Subcutaneous abdominal adipose tissue (tissue), 5 donors: ENCODE data around the gene FLACC1.
"Not testable (repeated sequence)": the region's sequence is repeated elsewhere in the genome, so short reads cannot be mapped to it uniquely, and the experiment has no call there.

Experiments used
- H3K27ac ChIP-seq: one replicate; pipeline ENCODE4 v1.7.0; 2013; ENCODE audit warnings: low read depth, mild to moderate bottlenecking, inconsistent platforms, low read length, moderate library complexity
- H3K27me3 ChIP-seq, 5 donors: one replicate each; pipeline ENCODE4 v1.7.0; 2013; ENCODE audit warnings: low read length in 5 of 5, inconsistent platforms in 1 of 5; ENCODE audit not compliant: control insufficient read depth in 5 of 5, insufficient read depth in 4 of 5
- H3K36me3 ChIP-seq, 5 donors: one replicate each; pipeline ENCODE4 v1.7.0; 2013; ENCODE audit warnings: low read length in 5 of 5; ENCODE audit not compliant: control insufficient read depth in 5 of 5, insufficient read depth in 5 of 5
- H3K4me1 ChIP-seq, 5 donors: one replicate each; pipeline ENCODE4 v1.7.0; 2013; ENCODE audit warnings: low read length in 5 of 5, mild to moderate bottlenecking in 3 of 5, moderate library complexity in 1 of 5; ENCODE audit not compliant: control insufficient read depth in 5 of 5, insufficient read depth in 5 of 5
- H3K4me3 ChIP-seq, 5 donors: one replicate each; pipeline ENCODE4 v1.7.0; 2013; ENCODE audit warnings: low read length in 5 of 5, low read depth in 1 of 5
- H3K9ac ChIP-seq, 5 donors: one replicate each; pipeline ENCODE4 v1.7.0; 2013; ENCODE audit warnings: low read length in 5 of 5, mild to moderate bottlenecking in 4 of 5, moderate library complexity in 3 of 5
- H3K9me3 ChIP-seq, 5 donors: one replicate each; pipeline ENCODE4 v1.7.0; 2013; ENCODE audit warnings: low read length in 5 of 5; ENCODE audit not compliant: control insufficient read depth in 5 of 5
- donor health status: healthy.
- donor health status: healthy.
- donor health status: healthy.
- donor health status: healthy.
- donor health status: healthy.

FLACC1 gene

GRCh38 chr2:201377218-201377617 is 20.1 kb upstream of the FLACC1 start:
- no peak overlapping the region for H3K9ac ChIP-seq
- no peaks in the 10 kb centered on the region for H3K9me3 ChIP-seq
- H3K4me1 ChIP-seq = no peaks in the 10 kb centered on the region
- H3K27me3 ChIP-seq = no peaks in the 10 kb centered on the region
- no peak overlapping the region for H3K4me3 ChIP-seq
- H3K27ac ChIP-seq = no peak overlapping the region
- H3K36me3 ChIP-seq = peaks cover 15 to 31% (median 19%) of the 10 kb centered on the region in 5 donors

DNA sequence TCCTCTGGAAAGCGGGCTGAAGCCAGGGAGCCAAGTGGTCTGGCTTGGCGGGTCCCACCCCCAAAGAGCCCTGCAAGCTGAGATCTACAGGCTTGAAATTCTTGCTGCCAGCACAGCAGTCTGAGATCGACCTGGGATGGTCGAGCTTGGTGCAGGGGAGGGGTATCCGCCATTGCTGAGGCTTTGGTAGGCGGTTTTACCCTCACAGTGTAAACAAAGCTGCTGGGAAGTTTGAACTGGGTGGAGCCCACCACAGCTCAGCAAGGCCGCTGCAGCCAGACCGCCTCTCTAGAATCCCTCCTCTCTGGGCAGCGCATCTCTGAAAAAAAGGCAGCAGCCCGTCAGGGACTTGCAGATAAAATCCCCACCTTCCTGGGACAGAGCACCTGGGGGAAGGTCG is 12.6 kb upstream of the FLACC1 start:
- no peak overlapping the region for H3K9ac ChIP-seq
- H3K36me3 ChIP-seq = peaks cover 0 to 11% (median 2%) of the 10 kb centered on the region in 5 donors
- H3K4me1 ChIP-seq = no peaks in the 10 kb centered on the region
- no peaks in the 10 kb centered on the region for H3K27me3 ChIP-seq
- H3K4me3 ChIP-seq = no peak overlapping the region
- peaks cover 0 to 7% (median 3%) of the 10 kb centered on the region in 5 donors for H3K9me3 ChIP-seq
- no peak overlapping the region for H3K27ac ChIP-seq

- not testable (repeated sequence) for H3K4me3 ChIP-seq
Observed at GRCh38 chr2:201369318-201369717, 12.2 kb upstream of the FLACC1 start.

GRCh38 chr2:201366146-201366545 is 9.0 kb upstream of the FLACC1 start:
- Histone ChIP-seq H3K27ac (no peak overlapping the region), H3K9me3 (peaks cover 0 to 7% (median 3%) of the 10 kb centered on the region in 5 donors), H3K4me1 (peaks cover 0 to 10% (median 3%) of the 10 kb centered on the region in 5 donors), H3K36me3 (peaks cover 0 to 19% (median 6%) of the 10 kb centered on the region in 5 donors), H3K4me3 (no peak overlapping the region), H3K9ac (no peak overlapping the region), H3K27me3 (no peaks in the 10 kb centered on the region)

More at GRCh38 chr2:201369318-201369717, 12.2 kb upstream of the FLACC1 start:
- not testable (repeated sequence) for H3K4me1 ChIP-seq, H3K9ac ChIP-seq, H3K9me3 ChIP-seq, H3K27ac ChIP-seq, H3K27me3 ChIP-seq
- H3K36me3 ChIP-seq = peaks cover 0 to 11% (median 2%) of the 10 kb centered on the region in 5 donors

DNA sequence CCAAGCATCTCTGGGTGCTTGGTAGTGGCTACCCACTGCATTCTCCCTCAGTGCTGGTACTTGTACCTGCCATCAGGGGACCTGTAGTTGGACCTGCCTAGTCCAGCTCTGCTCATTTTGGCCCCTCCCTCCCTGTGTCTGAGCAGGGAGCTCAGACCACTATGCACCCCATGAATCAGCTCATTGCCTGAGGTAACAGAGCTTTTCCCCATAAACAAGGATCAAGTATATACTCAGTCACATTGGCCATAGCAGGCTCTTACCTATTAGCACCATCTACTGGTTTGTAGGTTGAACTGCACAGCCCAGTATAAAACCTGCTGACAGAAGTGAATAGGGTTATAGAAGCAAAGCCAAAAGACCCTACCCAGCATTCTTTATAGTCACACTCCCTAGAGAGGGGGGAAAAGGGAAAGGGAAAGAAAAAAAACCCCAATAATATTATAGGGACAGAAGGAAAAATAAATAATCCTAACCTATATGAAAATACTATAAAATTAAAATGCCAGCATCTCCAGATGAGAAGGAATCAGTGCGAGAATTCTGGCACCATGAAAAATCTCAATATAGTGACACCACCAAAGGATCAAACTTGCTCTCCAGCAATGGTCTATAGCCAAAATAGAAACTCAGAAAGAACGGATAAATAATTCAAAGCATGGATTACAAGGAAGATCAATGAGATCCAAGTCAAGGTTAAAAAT is 6.9 kb upstream of the FLACC1 start:
- Histone ChIP-seq H3K9me3 (peaks cover 0 to 4% (median 3%) of the 10 kb centered on the region in 5 donors), H3K4me1 (peaks cover 0 to 10% (median 3%) of the 10 kb centered on the region in 5 donors), H3K9ac (no peak overlapping the region), H3K4me3 (no peak overlapping the region), H3K36me3 (peaks cover 5 to 22% (median 11%) of the 10 kb centered on the region in 5 donors), H3K27me3 (no peaks in the 10 kb centered on the region), H3K27ac (no peak overlapping the region)

DNA sequence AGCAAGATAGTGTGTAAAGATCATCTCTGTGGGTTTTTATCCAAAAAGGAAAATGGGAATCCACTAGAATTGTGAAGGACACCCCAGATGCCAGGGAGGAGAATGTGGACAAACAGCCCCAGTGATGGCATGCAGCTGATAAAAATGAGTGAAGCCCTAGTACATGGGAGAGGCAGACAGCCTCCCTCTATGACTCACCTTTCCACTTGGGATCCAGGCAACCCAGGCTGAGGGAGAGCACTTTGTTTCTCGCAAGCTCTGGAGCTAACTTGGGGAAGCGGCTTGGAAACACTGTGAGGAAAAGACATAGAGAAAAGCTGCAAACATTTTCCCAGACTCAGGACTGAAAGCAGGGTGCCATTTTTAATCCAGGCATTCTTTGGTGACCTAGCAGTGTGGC is 5.3 kb upstream of the FLACC1 start:
- H3K4me1 ChIP-seq = peaks cover 0 to 10% (median 3%) of the 10 kb centered on the region in 5 donors

DNA sequence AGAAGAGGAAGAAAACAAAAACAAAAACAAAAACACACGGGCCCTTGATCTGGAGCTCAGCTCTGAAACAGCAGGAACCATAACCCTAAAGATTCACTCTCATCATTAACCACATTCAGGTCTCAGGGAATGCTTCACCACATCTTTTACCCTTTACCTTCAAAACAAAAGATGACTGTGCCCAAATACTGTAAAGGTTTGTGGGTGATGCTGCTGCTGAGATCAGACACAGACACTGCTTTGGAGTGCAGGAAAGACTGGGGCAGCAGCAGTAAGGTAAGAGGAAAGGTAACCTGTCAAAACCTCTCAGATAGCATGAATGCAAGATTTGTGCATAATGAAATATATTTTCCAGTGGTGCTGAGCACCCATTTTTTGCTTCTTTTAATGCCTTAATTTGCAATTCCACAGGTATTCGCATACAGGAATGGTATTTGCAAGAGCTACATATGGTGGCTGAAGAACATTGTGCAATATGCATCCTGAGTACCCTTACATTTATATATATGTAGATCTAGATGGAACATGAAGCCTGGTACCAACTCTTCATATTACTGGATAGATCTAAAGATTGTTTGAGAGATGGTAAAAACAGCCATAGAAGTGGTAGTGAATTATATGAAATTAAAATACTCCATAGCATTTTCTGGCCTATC is 4.1 kb upstream of the FLACC1 start:
- Histone ChIP-seq H3K9ac (no peak overlapping the region), H3K4me3 (no peak overlapping the region), H3K27me3 (no peaks in the 10 kb centered on the region), H3K36me3 (peaks cover 5 to 22% (median 14%) of the 10 kb centered on the region in 5 donors), H3K4me1 (peaks cover 0 to 16% (median 5%) of the 10 kb centered on the region in 5 donors), H3K27ac (no peak overlapping the region), H3K9me3 (no peaks in the 10 kb centered on the region)

More for the DNA sequence above, 5.3 kb upstream of the FLACC1 start:
- H3K36me3 ChIP-seq = peaks cover 5 to 22% (median 14%) of the 10 kb centered on the region in 5 donors
- no peak overlapping the region for H3K27ac ChIP-seq
- no peak overlapping the region for H3K4me3 ChIP-seq
- H3K9me3 ChIP-seq = peaks cover 0 to 4% (median 0%) of the 10 kb centered on the region in 5 donors
- H3K9ac ChIP-seq = no peak overlapping the region
- H3K27me3 ChIP-seq = no peaks in the 10 kb centered on the region

GRCh38 chr2:201360256-201360655 is 3.1 kb upstream of the FLACC1 start:
- H3K4me1 ChIP-seq = peaks cover 0 to 16% (median 5%) of the 10 kb centered on the region in 5 donors
- H3K36me3 ChIP-seq = peaks cover 5 to 22% (median 14%) of the 10 kb centered on the region in 5 donors
- no peaks in the 10 kb centered on the region for H3K9me3 ChIP-seq
- H3K9ac ChIP-seq = no peak overlapping the region
- no peak overlapping the region for H3K4me3 ChIP-seq
- no peaks in the 10 kb centered on the region for H3K27me3 ChIP-seq
- H3K27ac ChIP-seq = no peak overlapping the region

DNA sequence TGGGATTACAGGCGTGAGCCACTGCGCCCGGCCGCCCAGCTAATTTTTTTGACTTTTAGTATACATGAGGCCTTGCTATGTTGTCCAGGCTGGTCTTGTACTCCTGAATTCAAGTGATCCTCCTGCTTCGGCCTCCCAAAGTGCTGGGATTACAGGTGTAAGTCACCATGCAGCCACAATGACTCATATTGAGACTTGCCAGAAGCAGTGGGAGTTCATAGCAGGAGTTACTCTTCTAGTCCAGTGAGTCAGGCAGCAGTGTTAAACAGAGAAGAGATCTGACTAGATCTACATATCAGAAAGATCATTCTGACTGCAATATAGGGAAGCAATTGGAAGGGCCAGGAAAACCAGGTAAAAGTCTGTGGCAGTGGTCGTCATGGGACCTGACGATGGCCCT is 1.5 kb upstream of the FLACC1 start:
- H3K9ac ChIP-seq = no peak overlapping the region
- H3K27me3 ChIP-seq = no peaks in the 10 kb centered on the region
- H3K36me3 ChIP-seq = peaks cover 5 to 22% (median 14%) of the 10 kb centered on the region in 5 donors
- H3K4me1 ChIP-seq = peaks cover 0 to 18% (median 7%) of the 10 kb centered on the region in 5 donors
- H3K27ac ChIP-seq = no peak overlapping the region
- H3K9me3 ChIP-seq = no peaks in the 10 kb centered on the region
- no peak overlapping the region for H3K4me3 ChIP-seq

- H3K9me3 ChIP-seq = no peaks in the 10 kb centered on the region
- peaks cover 0 to 10% (median under 1%) of the 10 kb centered on the region in 5 donors for H3K36me3 ChIP-seq
- H3K4me1 ChIP-seq = peaks cover 2 to 33% (median 18%) of the 10 kb centered on the region in 5 donors
- H3K27ac ChIP-seq = no peak overlapping the region
- no peak overlapping the region for H3K9ac ChIP-seq
- no peaks in the 10 kb centered on the region for H3K27me3 ChIP-seq
- no peak overlapping the region for H3K4me3 ChIP-seq
Observed at GRCh38 chr2:201353116-201353515, 4.0 kb downstream of the FLACC1 start.
